Mesodermal cell (in vitro differentiated cells): ENCODE data around the gene SDK1.
A peak's percentile ranks its signal among the peaks of the same experiment; 100 is the strongest.

Experiments
- H3K27ac ChIP-seq: 2 replicates; pipeline ENCODE4 v1.7.0; 2013; ENCODE audit warnings: mild to moderate bottlenecking, low read depth, low read length, moderate library complexity; ENCODE audit not compliant: severe bottlenecking
- H3K36me3 ChIP-seq: 2 replicates; pipeline ENCODE4 v1.7.1; 2013; ENCODE audit warnings: mild to moderate bottlenecking, low read length, moderate library complexity; ENCODE audit not compliant: control insufficient read depth, insufficient read depth
- H3K4me1 ChIP-seq: one replicate; pipeline ENCODE4 v1.7.1; 2013; ENCODE audit warnings: mild to moderate bottlenecking, low read length; ENCODE audit not compliant: insufficient read depth, control insufficient read depth, poor library complexity, severe bottlenecking
- H3K4me3 ChIP-seq: 2 replicates; pipeline ENCODE4 v1.7.0; 2013; ENCODE audit warnings: low read length, control low read depth, mild to moderate bottlenecking; ENCODE audit not compliant: insufficient read depth, poor library complexity, severe bottlenecking; ENCODE audit errors: extremely low read depth
- H3K9me3 ChIP-seq: 2 replicates; pipeline ENCODE4 v1.7.1; 2013; ENCODE audit warnings: mild to moderate bottlenecking, low read length, moderate library complexity; ENCODE audit not compliant: control insufficient read depth
- whole genome bisulfite sequencing, 2 experiments: methylation state at CpG; one replicate each; pipeline ENCODE4 v1.1.5; 2013; ENCODE audit warnings: missing lambda C conversion rate in 2 of 2; ENCODE audit not compliant: insufficient coverage in 2 of 2; 5-methylcytosine and 5-hydroxymethylcytosine counted together

Gene SDK1

GRCh38 chr7:4178916-4179687 lies 878.0 kb downstream of the SDK1 start:
- no peak overlapping the region for H3K4me3 ChIP-seq
- H3K9me3 ChIP-seq, result no peaks in the 10 kb centered on the region
- H3K27ac ChIP-seq, result no peak overlapping the region
- 90 to 94% methylated on average over 15 to 23 of the region's 23 CpGs for WGBS, 2 experiments
- H3K36me3 ChIP-seq, result no peaks in the 10 kb centered on the region
- H3K4me1 ChIP-seq, result no peaks in the 10 kb centered on the region

- no peak overlapping the region for H3K4me3 ChIP-seq
- H3K4me1 ChIP-seq, result no peaks in the 10 kb centered on the region
- no peak overlapping the region for H3K27ac ChIP-seq
- no peaks in the 10 kb centered on the region for H3K36me3 ChIP-seq
- WGBS, 2 experiments, result 89 to 93% methylated on average over 22 to 24 of the region's 24 CpGs
- no peaks in the 10 kb centered on the region for H3K9me3 ChIP-seq
Measured at GRCh38 chr7:4179688-4180380, 878.8 kb downstream of the SDK1 start.

GRCh38 chr7:4181446-4181845 lies 880.4 kb downstream of the SDK1 start:
- 91 to 92% methylated on average over 4 to 7 of the region's 7 CpGs for WGBS, 2 experiments
- Histone ChIP-seq H3K4me3 (no peak overlapping the region), H3K4me1 (peaks cover 4% of the 10 kb centered on the region), H3K36me3 (no peaks in the 10 kb centered on the region), H3K9me3 (no peaks in the 10 kb centered on the region), H3K27ac (no peak overlapping the region)

- Histone ChIP-seq H3K4me1 (peaks cover 4% of the 10 kb centered on the region), H3K36me3 (no peaks in the 10 kb centered on the region), H3K9me3 (no peaks in the 10 kb centered on the region), H3K27ac (no peak overlapping the region), H3K4me3 (no peak overlapping the region)
- WGBS, 2 experiments, result 92 to 96% methylated on average over 8 to 9 of the region's 10 CpGs
Measured at GRCh38 chr7:4182605-4183300, 881.7 kb downstream of the SDK1 start.

GRCh38 chr7:4184653-4185052 lies 883.6 kb downstream of the SDK1 start:
- no peak overlapping the region for H3K4me3 ChIP-seq
- no peak overlapping the region for H3K27ac ChIP-seq
- H3K4me1 ChIP-seq, result peaks cover 4% of the 10 kb centered on the region
- WGBS, 2 experiments, result 91 to 95% methylated on average over 4 of the region's 4 CpGs
- no peaks in the 10 kb centered on the region for H3K36me3 ChIP-seq
- H3K9me3 ChIP-seq, result no peaks in the 10 kb centered on the region

- H3K36me3 ChIP-seq, result no peaks in the 10 kb centered on the region
- H3K27ac ChIP-seq, result no peak overlapping the region
- peaks cover 4% of the 10 kb centered on the region for H3K4me1 ChIP-seq
- H3K9me3 ChIP-seq, result no peaks in the 10 kb centered on the region
- WGBS, 2 experiments, result 96% methylated on average over 4 to 6 of the region's 6 CpGs
- H3K4me3 ChIP-seq, result no peak overlapping the region
Measured at GRCh38 chr7:4185136-4185535, 884.1 kb downstream of the SDK1 start.

GRCh38 chr7:4185721-4186512 lies 884.9 kb downstream of the SDK1 start:
- Histone ChIP-seq H3K27ac (peak overlapping the region; percentile 32), H3K4me1 (peaks cover 4% of the 10 kb centered on the region), H3K4me3 (no peak overlapping the region), H3K36me3 (no peaks in the 10 kb centered on the region), H3K9me3 (no peaks in the 10 kb centered on the region)
- WGBS, 2 experiments, result 86 to 87% methylated on average over 14 of the region's 15 CpGs

- Histone ChIP-seq H3K9me3 (no peaks in the 10 kb centered on the region), H3K27ac (no peak overlapping the region), H3K4me3 (no peak overlapping the region), H3K36me3 (no peaks in the 10 kb centered on the region), H3K4me1 (peaks cover 4% of the 10 kb centered on the region)
- 93 to 100% methylated on average over 5 to 8 of the region's 9 CpGs for WGBS, 2 experiments
Measured at GRCh38 chr7:4186513-4186780, 885.4 kb downstream of the SDK1 start.

- no peaks in the 10 kb centered on the region for H3K36me3 ChIP-seq
- H3K9me3 ChIP-seq, result no peaks in the 10 kb centered on the region
- peaks cover 4% of the 10 kb centered on the region for H3K4me1 ChIP-seq
- 90 to 100% methylated on average over 1 to 2 of the region's 3 CpGs for WGBS, 2 experiments
- H3K27ac ChIP-seq, result peak overlapping the region; percentile 66
- no peak overlapping the region for H3K4me3 ChIP-seq
Measured at GRCh38 chr7:4188651-4189050, 887.6 kb downstream of the SDK1 start.

GRCh38 chr7:4189131-4189570 lies 888.1 kb downstream of the SDK1 start:
- no peaks in the 10 kb centered on the region for H3K36me3 ChIP-seq
- H3K27ac ChIP-seq, result peak overlapping the region; percentile 66
- no peaks in the 10 kb centered on the region for H3K9me3 ChIP-seq
- peaks cover 4% of the 10 kb centered on the region for H3K4me1 ChIP-seq
- WGBS, 2 experiments, result 76% methylated on average over 10 to 12 of the region's 14 CpGs
- H3K4me3 ChIP-seq, result no peak overlapping the region
